NCI-H345 treated with DMSO at 0.1 percent for 48 hours (cell line): ENCODE measurements around the gene GLIS1.
"Not testable (repeated sequence)": the region's sequence is repeated elsewhere in the genome, so short reads cannot be mapped to it uniquely, and the experiment has no call there.

Source experiments
- DNase-seq: peaks from one replicate; lab custom pipeline; 2025; ENCODE audit not compliant: unreplicated experiment; lab: John Stamatoyannopoulos, UW

Gene GLIS1

DNA sequence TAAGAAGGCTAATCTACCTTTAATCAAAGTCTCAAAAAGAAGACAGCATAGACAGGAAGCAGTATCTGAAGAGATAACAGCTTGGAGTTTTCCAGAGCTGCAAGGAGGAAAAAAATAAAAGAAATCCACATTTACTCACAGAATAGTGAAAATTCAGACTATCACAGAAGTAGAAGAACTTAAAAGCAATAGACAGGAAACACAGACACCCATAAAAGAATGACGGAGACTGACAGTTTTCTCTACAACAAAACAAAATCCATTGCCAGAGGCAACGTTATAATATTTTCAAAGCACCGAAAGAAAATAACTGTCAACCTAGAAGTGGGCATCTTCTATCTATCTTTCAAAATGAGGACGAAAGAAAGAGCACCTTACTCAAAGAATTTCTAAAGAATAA lies 175.4 kb downstream of the GLIS1 start:
- no peak for DNase-seq

DNA sequence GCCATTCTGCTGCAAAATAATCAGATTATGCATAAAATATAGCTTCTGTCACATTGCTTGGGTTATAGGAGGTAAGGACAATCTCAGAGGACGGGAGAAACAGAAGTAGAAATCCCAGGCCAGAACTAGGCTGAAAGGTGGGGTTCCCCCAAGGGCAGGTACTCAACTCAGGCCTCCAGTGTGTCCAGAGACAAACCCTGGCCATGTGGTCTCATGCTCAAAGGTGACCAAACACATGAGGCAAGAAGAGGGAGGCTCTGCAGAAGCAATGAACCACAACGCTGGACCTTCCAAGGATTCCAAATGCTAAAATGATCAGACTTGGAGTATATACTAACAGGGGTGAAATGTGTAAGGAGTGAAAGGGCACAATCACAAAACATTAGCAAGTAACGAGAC lies 176.0 kb downstream of the GLIS1 start:
- no peak for DNase-seq

DNA sequence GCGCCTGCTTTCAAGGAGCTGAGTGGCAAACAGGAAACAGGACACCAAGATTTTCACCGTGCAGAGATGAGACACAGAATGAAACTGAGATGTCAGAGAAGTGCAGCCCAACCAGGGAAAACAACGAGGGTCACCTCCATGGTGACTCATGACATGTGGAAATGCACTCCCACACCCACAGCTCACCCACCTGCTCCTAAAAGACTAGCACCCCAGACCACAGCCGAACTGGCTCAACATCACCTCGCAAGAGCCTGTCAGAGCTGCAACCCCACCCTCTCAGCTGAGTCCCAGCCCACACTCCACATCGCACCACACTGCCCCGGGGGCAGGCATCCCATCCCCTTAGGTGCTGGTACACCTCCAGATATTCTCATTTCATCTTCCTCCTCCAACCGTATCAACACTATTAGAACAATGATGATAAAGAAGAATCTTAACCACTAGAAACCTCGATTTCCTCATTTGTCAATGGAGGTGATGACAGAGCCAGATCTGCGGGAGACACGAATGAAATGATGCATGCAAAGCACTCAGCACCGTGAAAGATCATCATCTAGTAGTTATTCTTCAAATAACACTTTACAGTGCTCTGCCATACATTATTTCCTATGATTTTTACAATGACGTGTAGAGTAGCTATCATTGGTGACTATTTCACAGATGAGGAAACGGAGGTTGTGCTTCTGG lies 176.5 kb downstream of the GLIS1 start:
- DNase-seq: peak; percentile 36

DNA sequence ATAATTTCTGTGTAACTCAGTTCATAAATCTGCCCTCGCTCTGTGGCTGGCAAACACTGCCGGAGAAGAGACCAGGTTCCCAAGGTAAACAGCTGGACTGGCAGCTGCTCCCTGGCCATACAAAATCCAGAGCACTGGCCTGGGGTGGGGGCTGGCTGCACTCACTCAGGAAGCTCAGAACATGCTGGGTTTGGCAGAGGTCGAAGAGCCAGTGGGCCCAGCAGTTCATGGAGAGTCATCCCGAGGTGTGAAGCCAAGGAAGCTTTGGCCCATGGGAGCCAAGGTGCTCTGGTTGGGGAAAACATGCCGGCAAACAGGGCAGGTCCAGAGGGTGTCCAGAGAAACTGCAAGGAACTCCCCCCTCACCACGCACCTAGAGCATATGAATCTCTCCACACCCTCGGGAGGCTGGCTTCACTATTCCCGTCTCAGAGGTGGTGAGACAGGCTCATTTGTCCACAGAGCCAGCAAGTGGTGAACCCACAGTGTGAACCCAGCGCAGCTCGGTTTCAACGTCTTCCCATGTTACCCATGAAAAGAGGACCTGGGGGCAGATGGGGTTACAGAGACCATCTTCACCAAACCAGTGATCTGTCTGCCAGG lies 177.4 kb downstream of the GLIS1 start:
- no peak for DNase-seq

DNA sequence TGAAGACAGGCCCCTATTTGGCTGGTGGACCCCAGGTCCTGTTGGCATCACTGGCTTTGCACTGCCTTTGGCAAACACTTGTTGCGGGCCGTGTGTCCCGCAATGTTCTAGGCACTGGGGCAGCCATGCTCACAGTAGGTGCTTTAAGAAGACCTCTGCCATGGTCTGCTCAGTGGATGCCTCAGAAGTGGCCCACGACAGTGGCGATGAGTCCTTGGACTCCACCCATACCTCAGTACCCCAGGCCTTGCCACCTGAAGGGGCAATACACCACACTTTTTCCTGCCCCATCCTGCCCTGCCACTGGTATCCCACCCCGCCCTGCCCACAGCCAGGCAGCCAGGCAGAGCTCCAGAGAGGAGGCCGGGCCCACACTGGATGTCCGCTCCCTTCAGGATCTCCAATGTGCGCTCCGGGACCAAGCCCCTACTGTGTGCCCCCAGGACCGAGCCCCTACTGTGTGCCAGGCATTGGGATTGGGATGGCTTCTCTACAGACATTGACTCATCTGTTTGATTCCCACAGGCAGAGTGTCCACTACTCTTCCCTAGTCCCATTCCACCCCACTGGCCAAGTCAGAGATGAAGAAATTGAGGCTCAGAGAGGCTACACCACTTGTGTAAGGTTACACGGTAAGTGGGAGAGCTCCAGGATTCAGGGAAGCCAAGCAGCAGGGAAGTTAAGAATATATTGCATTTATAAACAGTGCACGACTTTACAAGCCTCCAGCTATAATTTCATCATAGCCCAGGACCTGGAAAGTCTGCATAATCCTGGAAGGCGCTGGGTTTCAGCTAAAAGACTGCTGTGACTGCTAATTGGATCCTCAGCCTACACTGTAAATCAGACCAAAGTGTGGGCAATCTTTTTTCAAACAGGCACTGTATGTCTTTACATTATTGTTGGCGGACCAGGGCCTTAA lies 178.1 kb downstream of the GLIS1 start:
- DNase-seq: no peak

DNA sequence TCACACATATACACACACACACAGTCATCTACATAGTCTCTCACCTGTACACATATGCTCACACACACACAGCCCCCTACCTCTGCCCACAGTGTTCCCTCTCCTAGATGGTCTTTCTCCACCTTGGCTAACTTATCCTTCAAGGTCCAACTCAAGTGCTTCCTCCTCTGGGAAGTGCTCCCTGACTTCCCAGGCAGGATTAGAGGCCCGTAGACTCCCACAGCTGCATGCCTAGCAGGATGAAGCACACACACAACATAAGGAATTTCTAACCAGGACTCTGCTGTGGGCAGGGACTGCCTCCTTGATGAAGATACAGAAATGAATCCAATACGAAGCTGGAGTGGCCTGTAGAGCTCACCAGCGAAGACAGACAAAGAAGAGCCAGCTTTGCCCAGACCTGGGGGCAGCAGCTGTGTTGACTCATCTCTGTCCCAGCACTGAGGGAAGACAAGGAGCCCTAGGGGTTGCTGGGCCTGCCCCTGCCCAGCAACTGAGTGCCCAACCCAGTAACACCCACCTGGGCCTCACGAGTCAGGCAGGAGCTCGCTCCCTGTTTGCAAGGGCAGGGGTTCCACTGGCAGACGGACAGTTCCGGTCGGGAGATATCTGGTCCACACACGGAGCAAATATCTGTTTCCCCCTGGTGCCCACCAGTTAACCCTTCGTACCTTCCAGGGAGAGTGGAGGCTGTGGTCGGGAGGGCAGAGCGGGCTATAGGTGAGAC lies 178.9 kb downstream of the GLIS1 start:
- DNase-seq: no peak

DNA sequence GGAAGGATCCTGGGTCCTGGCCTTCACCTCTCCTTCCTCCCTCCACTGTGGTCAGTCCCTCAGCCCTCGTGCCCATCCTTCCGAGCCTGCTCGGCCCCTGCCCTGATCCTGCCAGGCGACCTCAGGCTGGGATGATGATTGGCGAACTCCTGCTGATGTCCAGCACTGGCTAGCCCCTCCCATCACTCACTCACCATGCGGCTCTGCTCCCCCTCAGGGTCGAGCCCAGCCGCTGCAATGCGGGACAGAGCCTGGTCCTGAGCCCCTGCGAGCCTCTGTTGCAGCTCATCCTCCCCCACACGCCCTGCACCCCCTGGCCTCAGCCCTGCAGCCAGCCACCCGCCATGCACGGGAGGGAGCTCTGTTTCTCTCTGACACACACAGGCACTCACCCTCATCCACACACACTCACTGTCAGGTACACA lies 179.6 kb downstream of the GLIS1 start:
- DNase-seq: no peak

DNA sequence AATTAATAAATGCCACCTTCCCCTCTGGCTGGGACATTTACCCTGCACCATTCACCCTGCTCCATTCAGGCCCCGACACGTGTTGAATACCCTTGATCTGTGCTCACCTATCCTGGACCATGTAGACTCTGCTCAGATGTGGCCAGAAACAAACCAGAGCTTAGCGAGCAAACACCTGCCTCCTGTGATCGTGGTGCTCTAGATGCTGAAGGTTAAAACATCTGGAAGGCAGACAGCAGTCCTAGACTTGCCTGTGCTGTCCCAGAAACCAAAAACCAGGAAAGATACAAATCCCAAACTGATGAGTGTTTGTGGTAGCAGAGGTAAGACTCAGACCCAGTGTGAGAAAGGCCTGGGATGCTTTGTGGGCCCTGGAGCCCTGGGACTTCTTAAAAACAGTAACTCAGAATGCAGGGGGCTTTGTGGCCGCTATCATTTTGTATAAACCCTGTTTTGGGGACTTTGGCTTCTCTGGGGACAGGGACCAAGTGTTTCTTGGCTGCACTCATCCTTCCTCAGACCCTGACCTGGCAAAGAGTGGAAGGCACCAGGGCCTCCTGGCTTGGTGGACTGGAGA lies 180.1 kb downstream of the GLIS1 start:
- no peak for DNase-seq

DNA sequence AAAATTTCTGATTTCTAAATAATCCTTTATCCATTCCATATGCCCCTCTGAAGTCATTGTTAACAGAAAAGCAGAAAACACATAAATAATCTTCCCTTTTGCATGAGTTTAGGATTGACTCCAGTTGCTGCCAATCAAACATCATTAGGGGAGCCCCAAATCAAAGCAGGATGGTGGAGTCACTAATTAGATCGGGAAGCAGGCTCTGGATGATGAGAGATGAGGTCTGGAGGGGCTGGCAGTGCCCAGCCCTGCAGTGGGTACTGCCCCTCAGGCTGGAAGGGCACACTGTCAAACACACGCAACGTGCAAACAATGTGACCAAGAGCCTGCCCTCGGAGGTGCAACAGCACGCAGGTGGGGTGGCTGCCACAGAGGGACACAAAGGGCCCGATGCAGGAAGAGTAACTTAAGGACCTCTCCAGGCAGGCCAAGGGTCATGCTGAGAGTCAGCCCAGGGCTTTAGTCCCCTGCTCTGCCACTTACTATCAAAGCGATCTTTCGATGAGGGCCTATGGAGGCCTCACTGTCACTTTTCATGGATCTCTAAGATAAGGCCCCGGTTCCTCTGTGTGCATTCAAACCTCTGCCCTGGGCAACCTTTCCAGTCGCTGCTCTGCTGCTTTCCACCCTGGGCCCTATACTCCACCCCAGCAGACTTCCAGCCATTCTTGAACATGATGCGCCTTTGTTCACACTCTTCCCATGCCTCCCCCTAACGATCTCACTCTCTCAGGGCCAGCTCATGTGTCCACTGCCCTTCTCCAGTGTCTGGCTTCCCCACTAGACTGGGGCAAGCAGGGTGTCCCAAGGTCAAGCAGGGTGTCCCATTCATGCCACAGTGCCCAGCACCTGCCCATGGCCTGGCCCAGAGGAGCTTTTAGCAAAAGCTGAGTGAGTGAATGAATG lies 180.9 kb downstream of the GLIS1 start:
- no peak for DNase-seq

DNA sequence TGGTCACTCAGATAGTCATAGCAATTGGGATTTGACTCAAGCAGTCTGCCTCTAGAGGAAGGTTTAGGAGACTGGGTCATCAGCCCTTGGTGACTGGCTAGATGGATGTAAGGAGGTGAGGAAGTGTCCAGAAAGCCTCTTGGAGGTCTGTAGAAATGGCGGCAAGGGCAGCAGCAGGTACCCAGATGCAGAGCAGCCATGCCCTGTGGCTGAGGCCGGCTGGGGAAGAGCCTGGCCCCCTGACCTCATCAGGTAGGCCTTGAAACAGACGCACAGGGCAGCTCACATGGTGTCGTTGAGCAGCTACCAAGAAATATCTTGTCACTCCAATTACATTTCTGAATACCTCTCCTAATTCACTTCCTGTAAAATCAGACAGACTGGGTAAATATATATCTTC lies 181.6 kb downstream of the GLIS1 start:
- DNase-seq: no peak

DNA sequence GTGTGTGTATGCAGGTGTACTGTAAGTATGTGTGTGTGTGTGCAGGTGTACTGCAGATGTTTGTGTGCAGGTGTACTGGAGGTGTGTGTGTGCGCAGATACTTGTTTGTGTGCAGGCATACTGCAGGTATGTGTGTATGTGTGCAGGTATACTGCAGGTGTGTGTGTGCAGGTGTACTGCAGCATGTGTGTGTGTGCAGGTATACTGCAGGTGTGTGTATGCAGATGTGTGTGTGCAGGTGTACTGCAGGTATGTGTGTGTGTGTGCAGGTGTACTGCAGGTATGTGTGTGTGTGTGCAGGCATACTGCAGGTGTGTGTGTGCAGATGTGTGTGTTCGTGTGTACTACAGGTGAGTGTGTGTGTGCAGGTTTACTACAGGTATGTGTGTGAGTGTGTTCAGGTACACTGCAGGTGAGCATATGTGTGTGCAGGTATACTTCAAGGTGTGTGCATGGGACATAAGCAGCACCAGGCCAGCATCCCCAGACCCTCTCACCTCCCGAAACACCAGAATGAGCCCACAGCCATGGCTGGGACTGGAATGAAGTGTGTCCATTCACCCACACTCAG lies 182.2 kb downstream of the GLIS1 start:
- DNase-seq: no peak

DNA sequence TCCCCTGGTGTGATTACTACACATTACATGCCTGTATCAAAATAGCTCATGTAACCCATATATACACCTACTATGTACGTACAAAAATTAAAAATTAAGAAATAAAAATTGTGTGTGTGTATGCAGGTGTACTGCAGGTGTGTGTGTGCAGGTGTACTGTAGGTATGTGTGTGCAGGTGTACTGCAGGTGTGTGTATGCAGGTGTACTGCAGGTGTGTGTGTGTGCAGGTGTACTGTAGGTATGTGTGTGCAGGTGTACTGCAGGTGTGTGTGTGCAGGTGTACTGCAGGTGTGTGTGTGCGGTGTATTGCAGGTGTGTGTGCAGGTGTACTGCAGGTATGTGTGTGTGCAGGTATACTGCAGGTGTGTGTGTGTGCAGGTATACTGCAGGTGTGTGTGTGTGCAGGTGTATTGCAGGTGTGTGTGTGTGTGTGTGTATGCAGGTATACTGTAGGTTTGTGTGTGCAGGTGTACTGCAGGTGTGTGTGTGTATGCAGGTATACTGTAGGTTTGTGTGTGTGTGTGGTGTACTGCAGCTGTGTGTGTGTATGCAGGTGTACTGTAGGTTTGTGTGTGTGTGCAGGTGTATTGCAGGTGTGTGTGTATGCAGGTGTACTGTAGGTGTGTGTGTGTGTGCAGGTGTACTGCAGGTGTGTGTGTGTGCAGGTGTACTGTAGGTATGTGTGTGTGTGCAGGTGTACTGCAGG lies 183.2 kb downstream of the GLIS1 start:
- DNase-seq: not testable (repeated sequence)

DNA sequence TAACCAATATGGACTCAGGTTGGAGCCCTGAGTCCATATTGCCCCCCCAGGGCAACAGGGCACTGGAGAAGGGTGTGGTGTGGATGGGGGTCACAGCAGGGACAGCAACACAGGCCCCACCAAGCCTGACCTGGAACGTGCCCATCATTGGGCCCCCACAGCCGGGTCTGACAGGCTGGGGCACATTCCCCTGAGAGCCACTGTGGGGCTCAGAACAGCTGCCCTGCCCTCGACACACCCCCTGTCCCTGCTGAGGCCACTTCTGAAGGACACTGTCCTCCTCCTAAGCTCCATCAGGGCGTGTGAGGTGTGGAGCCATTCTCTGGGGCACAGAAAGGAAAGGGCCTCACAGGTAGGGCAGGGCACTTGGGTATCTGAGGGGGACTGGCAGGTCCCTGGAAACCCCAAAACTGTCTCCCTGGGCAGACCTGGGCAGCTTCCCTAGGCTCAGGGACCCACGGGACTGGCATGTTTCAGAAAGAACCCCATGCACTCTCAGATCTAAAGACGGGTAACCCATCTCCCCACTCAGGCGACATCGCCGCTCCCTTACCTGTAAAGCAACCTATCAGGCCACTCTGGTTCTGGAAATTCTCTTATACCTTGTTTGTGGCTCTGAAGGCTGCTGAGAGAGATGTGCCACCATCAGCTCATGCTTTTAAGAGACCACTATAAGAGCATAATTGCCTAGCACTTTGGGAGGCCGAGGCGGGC lies 184.2 kb downstream of the GLIS1 start:
- no peak for DNase-seq

DNA sequence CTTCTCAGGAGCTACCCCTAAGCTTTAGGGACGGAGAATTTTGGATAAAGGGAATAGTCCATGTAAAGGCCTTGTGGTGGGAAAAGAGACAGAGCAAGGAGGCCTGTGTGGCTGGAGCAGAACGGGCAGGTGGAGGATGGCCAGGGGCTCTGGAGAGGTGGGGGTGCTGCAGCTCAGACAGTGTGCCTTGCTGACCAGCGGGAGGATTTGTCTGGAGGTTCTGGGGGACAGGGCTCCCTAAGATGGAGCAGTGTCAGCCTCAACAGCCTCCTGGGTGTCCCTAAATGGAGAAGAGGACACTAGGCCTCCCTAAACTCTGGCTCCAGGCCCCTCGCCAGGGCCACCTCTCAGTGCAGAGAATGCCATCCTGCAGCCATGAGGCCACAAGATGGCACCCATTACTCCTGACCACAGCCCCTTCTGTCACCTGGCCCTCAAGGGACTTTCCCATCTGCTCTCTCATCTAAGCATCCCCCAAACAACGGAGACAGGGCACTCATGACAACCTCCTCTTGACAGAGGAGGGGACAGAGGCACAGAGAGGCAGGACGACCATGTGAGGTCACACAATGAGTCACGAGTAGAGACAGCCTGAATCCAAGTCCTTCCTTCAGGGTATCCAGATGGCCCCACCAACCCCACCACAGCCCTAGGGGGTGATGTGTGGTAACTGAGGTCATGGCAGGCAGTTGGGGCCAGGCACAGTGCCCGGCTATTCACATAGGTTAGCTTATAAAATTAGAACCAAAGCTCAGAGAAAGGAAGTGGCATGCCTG lies 185.0 kb downstream of the GLIS1 start:
- no peak for DNase-seq

DNA sequence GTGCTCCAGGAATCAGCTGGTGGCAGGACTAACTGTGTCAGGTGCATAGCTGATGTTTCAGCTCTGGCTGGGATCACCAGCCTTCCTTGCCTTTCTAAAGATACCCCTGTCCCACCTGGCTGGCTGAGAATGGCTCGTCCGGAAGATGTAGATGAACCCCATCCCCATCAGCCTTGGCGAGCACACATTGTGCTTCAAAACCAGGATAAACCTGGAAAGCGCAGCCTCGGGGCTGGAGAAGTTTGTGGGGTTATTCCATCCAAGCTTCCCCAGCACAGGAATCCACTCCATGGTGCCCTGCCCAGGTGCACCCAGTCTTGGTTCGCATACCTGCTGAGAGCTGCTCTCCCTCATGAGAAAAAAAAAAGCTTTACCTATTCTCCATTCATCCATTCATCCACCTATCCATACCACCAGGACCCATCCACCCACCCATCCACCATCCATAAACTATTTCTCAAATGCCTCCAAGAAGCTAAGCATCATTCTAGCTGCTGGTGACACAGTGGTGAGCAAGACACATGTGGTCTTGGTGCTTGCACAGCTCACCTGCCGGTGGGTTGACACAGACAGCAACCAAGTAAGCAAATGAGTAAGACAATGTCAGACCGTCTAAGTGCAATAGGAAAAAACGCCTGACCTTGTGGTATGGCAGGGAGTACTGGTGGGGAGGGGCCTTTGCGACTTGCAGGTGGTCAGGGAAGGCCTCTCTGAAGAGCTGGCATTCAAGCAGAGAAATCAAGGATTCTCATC lies 185.8 kb downstream of the GLIS1 start:
- DNase-seq: no peak

DNA sequence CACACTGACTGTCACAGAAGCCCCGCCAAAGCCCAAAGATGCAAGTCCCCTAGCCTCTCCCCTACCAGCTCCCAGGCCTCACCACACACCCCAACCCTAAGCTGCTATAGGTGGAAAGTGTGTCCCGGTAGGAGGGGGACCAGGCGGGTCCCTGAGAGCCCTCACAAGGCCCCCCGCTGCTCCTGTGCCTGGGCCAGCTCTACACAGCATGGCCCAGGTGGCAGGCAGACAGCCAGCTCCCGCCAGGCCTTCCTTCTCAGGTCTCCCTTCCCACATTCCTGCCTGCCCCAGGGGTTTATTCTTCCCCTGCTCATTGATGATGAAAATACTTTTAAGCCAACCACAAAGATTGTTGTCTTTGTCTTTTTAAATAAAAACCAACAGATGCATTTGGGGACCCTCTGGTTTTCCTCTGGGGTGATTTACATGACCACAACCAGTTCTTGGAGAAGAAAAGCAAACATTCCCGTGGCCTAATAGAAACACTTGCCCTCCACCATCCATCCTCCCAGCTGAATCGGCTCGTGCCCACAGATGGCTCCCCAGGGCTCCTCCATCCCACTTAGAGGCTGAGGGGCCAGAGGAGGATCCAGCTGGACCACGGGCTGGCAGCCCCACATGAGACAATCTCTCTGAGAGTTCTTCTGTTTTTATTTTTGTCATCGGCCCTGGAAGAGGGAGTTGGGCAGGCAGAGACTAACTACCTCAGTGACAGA lies 186.7 kb downstream of the GLIS1 start:
- peak; percentile 34 for DNase-seq
